ENCODE results near the gene NSF.

Gene NSF

DNA sequence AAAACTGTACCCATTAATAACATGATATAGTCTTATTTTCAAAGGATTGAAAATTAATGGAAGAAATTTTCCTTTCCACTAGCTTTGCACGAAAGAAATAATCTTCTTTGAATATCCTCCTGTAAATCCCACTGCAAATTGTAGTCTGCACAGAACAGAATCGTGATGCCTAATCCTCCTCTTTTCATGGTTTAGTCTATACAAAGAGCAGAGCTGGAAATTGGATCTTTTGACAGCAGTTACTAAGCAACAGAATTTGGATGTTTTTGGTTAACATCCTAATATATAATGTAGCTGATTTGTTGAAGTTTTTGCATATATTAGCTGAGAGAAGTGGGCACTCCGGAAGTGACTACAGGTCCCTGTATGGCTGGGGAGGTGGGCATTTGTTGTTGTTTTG, 129.4 kb downstream of the NSF start:
- no peak for DNase-seq (ENCODE audit: low spot score)

DNA sequence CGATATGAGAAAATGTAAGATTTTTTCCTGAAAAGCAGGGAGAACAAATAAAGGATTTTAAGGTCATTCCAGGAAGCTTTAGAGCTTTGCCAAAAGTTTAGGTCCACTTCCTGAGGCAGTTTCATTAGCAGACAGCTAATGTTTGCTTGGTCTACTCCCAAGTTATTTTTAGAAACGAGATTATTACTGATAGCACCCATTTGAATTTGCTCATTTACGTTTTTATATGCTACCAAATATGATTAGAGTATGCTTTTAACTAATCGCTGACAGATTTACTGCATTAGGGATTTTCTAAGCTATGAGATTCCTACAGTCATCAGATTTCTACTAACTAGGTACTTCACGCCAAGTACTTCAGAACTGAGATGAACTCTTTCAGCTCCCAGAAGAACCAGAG, 129.9 kb downstream of the NSF start:
- no peak for DNase-seq (ENCODE audit: low spot score)

- DNase-seq (ENCODE audit: low spot score) = no peak
These were observed 132.3 kb downstream of the NSF start for GRCh38 chr17:46722662-46723285.

- DNase-seq (ENCODE audit: low spot score) = no peak
These were observed 135.7 kb downstream of the NSF start for GRCh38 chr17:46726206-46726605.

DNA sequence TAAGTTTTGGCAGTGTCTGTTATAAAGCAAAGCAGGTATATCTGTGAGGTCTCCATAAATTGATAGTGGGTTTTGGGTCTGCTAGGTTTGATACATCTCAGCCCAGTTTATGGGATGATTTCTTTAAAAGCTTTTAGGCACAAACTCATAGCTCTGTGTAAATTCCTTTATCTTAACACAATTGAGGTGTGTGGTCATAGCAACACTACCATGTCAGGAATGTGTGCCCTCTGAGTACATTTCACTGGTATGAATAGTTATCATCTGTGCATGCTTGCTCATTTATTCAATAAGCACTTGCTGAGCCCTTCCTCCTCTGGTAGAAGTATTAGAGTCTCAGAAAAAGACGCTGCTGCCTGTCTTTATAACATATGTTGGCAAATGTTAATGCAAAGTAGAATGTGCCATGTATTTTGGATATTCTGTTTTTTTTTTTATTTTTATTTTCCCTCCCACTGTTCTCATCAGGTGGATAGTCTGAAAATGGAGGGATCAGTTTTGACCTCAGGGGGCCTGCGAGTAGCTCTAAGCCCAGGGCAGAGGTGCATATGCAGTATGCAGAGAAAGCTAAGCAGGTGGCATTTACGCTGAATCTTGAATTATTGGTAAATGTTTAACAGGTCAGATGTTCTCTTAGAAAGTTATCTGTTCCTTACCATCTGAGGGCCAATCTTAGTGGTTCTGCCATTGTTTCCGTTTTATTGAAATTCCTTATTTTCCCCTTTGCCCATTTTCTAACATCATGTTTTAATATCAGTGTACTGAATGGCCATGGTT, 137.3 kb downstream of the NSF start:
- DNase-seq (ENCODE audit: low spot score) = no peak

DNA sequence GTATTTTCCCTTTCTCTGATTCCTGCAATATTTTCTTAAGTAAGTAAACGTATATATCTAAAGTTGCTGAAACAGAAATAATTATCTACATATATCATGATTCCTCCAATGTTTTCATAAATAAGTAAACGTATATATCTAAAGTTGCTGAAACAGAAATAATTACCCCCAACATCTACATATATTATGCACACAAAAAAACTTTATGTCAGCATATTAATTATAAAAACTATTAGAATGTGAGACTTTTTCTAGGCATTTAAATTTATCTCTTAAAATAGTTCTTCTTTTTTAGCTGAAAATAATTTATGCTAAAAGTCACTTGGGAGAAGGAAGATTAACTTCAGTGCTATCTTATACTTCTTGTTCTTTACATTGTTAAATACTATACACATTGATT, 139.6 kb downstream of the NSF start:
- no peak for DNase-seq (ENCODE audit: low spot score)

- DNase-seq (ENCODE audit: low spot score) = no peak
These were observed 140.2 kb downstream of the NSF start for GRCh38 chr17:46730679-46731078.

DNA sequence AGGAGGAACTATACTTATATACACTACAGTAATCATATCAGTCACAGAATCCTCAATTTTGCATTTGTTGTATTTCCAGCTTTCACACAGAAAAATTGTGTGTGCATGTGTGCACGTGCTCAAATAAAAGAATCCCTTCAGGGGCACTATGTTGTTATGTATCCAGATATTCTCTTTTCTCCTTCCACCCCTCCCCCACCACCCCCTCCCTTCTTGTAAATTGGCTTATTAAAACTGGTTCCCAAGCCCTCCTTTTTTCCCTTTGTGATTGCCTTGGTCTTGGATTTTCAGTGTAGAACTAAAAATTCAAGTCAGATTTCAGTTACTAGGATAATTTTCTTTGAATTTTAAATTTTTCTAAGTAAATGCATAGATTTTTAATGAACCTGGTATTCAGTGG, 141.7 kb downstream of the NSF start:
- no peak for DNase-seq (ENCODE audit: low spot score)

GRCh38 chr17:46732754-46733398, 142.4 kb downstream of the NSF start:
- no peak for DNase-seq (ENCODE audit: low spot score)

GRCh38 chr17:46733837-46734475, 143.5 kb downstream of the NSF start:
- DNase-seq (ENCODE audit: low spot score) = no peak

GRCh38 chr17:46736100-46736499, 145.6 kb downstream of the NSF start:
- DNase-seq (ENCODE audit: low spot score) = no peak

GRCh38 chr17:46737326-46737725, 146.9 kb downstream of the NSF start:
- no peak for DNase-seq (ENCODE audit: low spot score)

DNA sequence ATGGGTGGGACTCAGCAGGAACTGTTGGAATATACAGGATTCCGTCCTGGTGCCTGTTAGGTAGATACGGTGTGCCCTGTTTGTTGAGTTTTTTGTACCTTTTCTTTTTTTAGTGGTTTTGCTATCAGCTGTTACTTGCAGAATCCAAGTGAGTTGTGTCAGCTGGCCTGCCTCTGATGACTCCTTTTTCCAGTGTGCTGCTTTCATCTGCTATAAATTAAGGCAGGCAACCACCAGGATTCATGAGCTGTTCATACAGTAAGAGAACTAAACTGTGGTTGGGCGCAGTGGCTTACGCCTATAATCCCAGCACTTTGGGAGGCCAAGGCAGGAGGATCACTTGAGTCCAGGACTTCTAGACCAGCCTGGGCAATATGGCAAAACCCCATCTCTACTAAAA, 148.1 kb downstream of the NSF start:
- no peak for DNase-seq (ENCODE audit: low spot score)

DNA sequence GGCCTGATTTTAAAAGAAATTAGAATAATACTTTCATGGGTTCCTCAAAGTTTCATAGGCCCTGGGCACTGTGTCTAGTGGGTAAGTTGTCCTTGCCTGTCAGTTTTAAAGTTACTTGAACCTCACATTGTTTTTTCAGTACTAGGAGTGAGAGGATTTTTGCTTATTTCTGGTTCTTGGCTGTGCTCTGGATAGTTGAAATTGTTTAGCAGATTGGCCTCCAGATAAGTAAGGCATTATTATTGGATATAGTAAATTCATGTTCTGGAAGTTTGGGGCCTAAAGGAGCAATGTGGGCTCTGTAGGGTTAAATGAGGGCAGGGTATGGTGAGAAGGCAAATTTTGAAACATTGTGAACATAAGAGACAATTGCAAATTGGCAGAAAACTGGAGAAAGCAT, 149.5 kb downstream of the NSF start:
- DNase-seq (ENCODE audit: low spot score) = no peak

DNA sequence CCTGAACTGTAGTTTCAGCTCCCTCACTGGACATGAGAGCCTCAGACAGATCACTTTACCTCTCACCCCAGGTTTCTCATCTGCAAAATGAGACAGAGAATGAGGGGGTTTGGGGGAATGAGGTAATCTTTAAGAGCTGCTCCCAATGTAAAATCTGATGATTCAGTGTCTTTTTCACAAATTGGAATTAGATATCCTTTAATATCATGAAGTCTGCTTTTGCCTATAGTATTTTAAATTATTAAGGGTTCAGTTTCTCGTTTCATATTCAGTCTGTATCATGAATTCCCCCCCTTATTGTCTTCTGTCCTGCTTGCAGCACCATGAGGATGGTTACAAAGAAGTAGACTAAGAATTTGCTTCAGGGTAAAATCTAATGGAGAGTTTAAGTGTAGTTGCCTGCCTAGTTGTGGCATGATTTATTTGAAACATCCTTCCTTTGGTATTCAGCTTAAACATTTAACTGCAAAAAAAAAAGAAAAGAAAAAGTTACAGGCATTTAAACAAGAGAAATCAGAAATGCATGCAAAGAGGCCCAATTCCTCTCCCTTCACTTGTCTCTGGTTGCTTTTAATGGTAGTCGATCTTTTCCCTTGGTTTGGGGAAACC, 150.8 kb downstream of the NSF start:
- no peak for DNase-seq (ENCODE audit: low spot score)

DNA sequence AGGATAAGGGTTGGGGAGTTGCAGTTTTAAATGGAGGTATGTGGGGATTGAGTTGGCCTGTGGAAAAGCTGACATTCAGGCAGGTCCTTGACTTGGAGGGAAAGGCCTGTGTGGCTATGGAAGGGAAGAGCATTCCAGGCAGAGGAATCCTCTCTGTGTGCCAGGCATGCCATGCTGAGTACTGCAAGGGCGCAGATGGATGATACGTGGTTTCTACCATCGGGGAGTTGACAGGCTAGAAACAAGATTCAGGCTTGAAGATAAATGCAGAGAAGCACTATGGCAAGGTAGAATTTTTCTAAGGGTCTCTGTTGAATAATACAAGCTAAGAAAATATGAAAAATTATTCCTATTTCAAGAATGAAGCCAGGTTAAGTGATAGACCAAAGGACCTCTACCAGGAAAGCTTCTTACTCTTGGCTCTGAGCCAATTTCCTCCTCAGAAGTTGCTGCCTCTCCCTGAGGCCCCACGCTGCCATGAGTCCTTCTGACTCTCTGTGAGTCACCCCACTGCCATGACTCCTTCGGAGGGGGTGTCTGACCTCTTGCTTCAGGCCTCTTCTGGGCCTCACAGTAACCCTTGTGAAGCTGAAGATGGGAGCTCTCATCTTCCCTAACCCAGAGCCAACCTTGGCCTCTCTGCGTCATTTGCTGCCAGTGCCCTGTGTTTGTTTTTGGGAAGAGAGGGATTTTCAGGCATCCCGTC, 152.2 kb downstream of the NSF start:
- DNase-seq (ENCODE audit: low spot score) = no peak

- DNase-seq (ENCODE audit: low spot score) = no peak
These were observed 154.0 kb downstream of the NSF start for GRCh38 chr17:46744441-46744840.

- no peak for DNase-seq (ENCODE audit: low spot score)
These were observed 154.9 kb downstream of the NSF start for GRCh38 chr17:46745376-46745775.

DNA sequence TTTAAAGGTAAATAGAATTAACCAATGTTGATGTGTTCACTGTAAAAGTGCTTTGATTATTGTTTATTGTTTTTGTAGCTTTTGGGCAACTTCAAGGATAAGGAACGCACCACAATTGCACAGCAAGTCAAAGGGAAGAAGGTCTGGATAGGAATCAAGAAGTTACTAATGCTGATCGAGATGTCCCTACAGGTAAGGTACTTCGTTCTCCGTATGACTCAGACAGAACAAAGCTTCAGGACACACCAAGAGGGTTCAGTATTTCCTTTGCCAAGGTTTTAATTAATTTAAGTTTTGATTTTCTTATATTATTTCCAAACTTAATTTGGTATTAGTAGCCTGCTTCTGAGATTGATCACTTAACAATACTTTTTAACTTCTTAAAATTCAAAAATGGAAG, 161.0 kb downstream of the NSF start:
- no peak for DNase-seq (ENCODE audit: low spot score)

DNA sequence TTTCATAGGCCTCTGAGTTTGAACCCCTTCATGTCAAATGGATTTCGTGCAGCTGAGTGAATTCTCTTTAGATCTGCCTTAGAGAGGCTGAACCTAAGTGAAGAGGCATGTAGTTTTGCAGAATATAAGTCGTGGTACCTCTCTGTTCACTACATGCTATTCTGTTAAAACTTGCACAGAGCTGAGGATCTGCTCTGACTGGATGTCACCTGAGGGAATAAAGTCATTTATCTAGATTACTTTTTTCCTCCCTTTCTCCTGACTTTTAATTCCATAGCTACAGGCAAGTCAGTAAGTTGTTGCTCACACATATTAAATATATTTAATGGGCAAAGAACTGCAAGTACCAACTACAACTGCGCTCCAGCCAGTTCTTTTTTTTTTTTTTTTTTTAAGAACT, 163.3 kb downstream of the NSF start:
- no peak for DNase-seq (ENCODE audit: low spot score)

DNA sequence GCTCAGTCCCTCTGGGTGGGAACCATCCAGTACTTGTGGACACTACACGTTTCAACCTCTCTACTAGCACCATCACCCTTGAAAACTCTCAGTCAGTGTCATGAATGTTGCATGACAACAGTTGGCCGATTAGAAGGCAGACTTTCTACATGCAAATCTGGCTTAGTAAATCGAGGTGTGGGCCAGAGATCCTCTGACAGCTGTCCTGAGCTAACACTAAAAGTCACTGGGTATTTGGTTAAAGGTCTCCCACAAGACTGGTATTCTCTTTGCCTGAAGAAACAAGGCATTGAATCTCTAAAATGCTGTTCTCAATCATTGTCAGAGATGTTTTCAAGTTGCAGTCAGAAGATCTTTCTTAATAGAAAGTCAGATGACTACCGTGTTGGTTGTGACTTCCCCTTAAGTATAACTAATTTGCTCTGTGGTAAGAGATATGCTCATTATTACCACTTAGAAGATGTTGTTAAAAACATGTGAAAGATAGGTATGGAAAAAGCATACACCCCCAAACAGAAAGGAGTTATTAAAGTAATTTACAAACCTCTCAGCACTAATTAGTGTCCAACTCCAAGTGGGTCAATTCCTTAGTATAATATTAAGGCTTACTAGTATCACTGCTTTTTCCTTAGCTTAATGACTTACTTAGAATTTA, 165.7 kb downstream of the NSF start:
- DNase-seq (ENCODE audit: low spot score) = no peak
